DMS114 treated with DMSO at 0.1 percent for 48 hours (cell line): ENCODE data around the gene HIF1A.
"Not testable (repeated sequence)": the region's sequence is repeated elsewhere in the genome, so short reads cannot be mapped to it uniquely, and the experiment has no call there.

ENCODE experiments used
- DNase-seq: peaks from one replicate; lab custom pipeline; 2025; ENCODE audit not compliant: unreplicated experiment; lab: John Stamatoyannopoulos, UW

HIF1A gene

GRCh38 chr14:61706096-61706690 lies 10.9 kb downstream of the HIF1A start:
- DNase-seq, result no peak

GRCh38 chr14:61707774-61708173 lies 12.5 kb downstream of the HIF1A start:
- not testable (repeated sequence) for DNase-seq

- not testable (repeated sequence) for DNase-seq
These were observed 13.4 kb downstream of the HIF1A start for GRCh38 chr14:61708693-61709092.

- no peak for DNase-seq
These were observed 15.8 kb downstream of the HIF1A start for GRCh38 chr14:61710853-61711817.

GRCh38 chr14:61712137-61712536 lies 16.8 kb downstream of the HIF1A start:
- DNase-seq, result no peak

DNA sequence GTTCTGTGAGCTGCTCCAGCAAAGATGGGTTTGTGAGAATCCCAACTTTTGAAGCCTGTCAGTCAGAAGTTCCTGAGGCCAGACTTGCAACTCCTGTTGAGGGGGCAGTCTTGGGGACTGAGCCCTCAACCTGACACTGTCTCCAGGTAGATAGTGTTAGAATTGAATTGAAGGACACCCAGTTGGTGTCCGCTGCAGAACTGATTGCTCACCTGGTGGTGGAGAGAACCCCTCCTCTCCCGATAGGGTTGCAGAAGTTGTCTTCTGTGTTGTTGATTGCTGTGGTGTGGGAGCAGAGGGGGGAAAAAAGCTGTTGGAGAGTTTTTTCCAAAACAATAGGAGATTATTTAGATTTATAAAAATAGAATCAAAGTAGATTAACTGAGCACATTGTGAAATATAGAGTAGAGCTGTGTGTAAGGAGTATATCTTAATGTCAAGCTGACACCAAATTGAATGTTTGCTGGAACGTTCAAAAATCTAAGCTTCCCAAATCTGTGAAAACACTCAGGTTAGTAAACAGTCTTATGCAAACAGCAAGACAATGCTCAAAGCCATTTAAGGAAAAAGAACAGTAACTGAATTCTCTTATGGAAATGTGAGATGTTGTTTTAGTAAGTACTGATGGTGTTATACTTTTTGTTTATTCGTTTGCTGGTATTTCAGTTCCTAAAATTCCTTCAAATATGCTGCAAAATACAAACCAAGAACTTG lies 18.6 kb downstream of the HIF1A start:
- no peak for DNase-seq

- no peak for DNase-seq
These were observed 21.6 kb downstream of the HIF1A start for GRCh38 chr14:61716956-61717355.

- DNase-seq, result no peak
These were observed 22.7 kb downstream of the HIF1A start for GRCh38 chr14:61718039-61718438.

- DNase-seq, result no peak
These were observed 24.3 kb downstream of the HIF1A start for GRCh38 chr14:61719344-61720293.

GRCh38 chr14:61720294-61720661 lies 25.0 kb downstream of the HIF1A start:
- no peak for DNase-seq

DNA sequence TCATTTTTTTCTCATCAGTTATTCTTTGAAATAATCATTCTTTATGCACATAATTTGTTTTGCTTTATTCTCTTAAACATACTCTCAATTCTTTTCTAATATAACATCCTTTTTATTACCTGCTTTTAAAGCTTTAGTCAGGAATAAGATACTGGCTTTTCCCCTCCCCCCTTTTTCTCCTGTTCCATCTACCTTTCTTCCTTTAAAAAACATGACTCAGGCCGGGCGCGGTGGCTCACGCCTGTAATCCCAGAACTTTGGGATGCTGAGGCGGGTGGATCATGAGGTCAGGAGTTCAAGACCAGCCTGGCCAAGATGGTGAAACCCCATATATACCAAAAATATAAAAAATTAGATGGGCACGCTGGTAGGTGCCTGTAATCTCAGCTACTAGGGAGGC lies 25.4 kb downstream of the HIF1A start:
- no peak for DNase-seq

DNA sequence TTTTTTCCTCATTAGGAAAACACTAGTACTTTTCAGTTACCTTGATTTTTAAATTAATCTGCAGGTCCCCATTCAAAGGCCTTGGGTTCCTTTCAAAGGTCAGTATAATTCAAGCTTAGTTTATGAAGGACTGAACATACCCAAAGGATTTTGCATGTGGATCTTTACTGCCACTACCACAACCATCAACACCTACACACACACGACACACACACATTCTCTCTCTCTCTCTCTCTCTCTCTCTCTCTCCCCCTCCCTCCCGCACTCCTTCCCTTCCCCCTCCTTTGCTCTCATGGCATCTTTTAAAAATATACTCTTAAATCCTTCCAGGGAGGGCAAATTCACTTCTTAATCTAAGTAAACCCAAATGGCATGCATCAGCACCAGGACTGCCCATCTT lies 28.8 kb downstream of the HIF1A start:
- DNase-seq, result no peak

DNA sequence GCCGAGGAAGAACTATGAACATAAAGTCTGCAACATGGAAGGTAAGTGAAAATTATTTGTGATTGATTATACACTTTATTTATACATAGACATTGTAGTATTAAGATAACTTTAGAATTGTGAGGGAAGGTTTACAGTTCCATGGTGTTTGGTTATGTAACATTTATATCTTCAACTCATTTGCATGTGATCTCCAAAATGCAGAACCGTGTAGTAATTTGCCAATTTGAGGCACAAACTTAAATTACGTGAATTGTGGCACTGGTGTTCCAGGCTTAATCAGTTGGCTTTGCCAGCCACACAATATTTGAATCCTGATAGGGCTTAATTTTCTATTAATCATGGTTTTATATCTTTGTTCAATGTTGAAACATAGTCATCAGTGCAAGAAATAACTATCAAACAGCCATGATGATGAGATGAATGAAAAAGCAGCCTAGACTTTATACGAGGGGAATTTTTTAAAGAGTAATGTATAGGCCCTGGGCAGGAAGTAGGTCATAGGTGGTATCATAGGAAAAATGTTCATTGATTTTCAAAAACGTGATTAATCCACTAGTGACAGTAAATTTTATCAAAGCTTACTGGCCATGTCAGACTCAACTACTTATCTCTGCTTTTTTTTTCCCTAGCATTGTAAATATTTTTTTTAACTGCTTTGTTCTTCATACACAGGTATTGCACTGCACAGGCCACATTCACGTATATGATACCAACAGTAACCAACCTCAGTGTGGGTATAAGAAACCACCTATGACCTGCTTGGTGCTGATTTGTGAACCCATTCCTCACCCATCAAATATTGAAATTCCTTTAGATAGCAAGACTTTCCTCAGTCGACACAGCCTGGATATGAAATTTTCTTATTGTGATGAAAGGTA lies 31.7 kb downstream of the HIF1A start:
- DNase-seq, result no peak

DNA sequence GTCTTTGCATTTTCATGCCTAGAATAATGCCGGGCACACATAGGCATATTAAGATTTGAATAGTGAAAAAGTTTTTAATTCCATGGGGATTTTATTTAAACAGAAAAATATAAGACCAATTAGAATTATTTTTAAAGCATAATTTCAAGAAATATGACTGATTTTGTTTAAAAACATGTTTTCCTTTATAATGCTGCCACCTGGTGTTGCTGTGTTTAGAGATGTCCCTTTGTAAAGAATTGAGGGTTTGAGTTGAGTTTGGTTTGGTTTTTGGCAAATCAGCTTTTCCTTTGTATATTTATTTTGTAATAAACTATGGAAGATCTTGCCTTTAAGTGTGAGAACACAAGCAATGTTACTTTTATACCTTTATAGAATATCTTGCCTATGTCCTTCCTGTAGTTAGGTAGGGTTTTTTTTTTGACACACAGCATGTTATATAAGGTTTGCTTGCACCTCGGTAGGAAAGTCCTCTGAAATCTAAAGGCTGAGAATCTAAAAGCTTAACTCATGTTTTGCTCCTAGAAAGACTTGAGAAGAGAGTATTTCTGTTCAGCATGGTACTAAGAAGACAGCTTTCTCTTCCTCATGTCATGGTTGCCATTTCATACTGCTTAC lies 35.6 kb downstream of the HIF1A start:
- DNase-seq, result no peak

- DNase-seq, result no peak
These were observed 38.7 kb downstream of the HIF1A start for GRCh38 chr14:61733972-61734371.

DNA sequence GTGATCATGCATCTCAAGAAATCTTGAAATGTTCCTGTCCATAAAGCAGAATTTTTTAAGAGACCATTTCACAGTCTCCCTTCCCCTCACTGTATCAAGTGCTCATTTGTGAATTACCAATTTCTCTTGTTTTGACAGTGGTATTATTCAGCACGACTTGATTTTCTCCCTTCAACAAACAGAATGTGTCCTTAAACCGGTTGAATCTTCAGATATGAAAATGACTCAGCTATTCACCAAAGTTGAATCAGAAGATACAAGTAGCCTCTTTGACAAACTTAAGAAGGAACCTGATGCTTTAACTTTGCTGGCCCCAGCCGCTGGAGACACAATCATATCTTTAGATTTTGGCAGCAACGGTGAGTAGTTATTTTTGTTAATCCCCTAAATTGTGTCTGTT lies 41.4 kb downstream of the HIF1A start:
- DNase-seq, result no peak

DNA sequence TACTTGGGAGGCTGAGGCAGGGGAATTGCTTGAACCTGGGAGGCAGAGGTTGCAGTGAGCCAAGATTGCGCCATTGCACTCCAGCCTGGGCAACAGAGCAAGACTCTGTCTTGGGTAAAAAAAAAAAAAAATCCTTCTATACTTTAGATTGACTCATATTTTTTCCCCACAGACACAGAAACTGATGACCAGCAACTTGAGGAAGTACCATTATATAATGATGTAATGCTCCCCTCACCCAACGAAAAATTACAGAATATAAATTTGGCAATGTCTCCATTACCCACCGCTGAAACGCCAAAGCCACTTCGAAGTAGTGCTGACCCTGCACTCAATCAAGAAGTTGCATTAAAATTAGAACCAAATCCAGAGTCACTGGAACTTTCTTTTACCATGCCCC lies 42.6 kb downstream of the HIF1A start:
- no peak for DNase-seq

- no peak for DNase-seq
These were observed 43.8 kb downstream of the HIF1A start for GRCh38 chr14:61739133-61739532.

GRCh38 chr14:61742371-61742770 lies 47.1 kb downstream of the HIF1A start:
- DNase-seq, result no peak
